ENCODE measurements around the gene IFI30. TPM values are rescaled to one million over a fixed set of nuclear protein-coding genes. Genes with fewer than 3 reads are reported as not detected.

The IFI30 gene
- total RNA-seq, 4 donors from 2014 or later = 11.3 to 90.5 (median 25.7) TPM

GRCh38 chr19:18190278-18190677 lies 16.7 kb downstream of the IFI30 start:
- no peaks in the 10 kb centered on the region for H3K9me3 ChIP-seq
- no peak overlapping the region for H3K27ac ChIP-seq
- no peaks in the 10 kb centered on the region for H3K27me3 ChIP-seq
- no peaks in the 10 kb centered on the region for H3K36me3 ChIP-seq
- DNase-seq = no peak
- no peak overlapping the region for H3K4me3 ChIP-seq
- no peak for TF ChIP-seq POLR2A (IDR thresholded peaks at IDR 0.05)
- 68 to 74% methylated on average over 4 of the region's 4 CpGs for WGBS, 2 donors
- H3K4me1 ChIP-seq = peaks cover 24 to 32% (median 24%) of the 10 kb centered on the region in 3 donors
- intact Hi-C loops (cut with DNase I) = no loop called here

- Histone ChIP-seq H3K27ac (peak overlapping the region; percentile 82 to 98 (median 96)), H3K27me3 (no peaks in the 10 kb centered on the region), H3K4me1 (peaks cover 24 to 34% (median 24%) of the 10 kb centered on the region in 3 donors), H3K4me3 (peak overlapping the region; percentile 31 to 77 (median 57)), H3K9me3 (no peaks in the 10 kb centered on the region), H3K36me3 (peaks cover 0 to 10% (median 3%) of the 10 kb centered on the region in 3 donors)
- TF ChIP-seq POLR2A (IDR thresholded peaks at IDR 0.05) = no peak
- no peak for TF ChIP-seq CTCF (IDR thresholded peaks at IDR 0.05)
- WGBS, 2 donors = 49 to 63% methylated on average over 3 to 4 of the region's 5 CpGs
- no peak for DNase-seq
- intact Hi-C loops (cut with DNase I) = no loop called here
Observed at GRCh38 chr19:18191640-18192062, 18.0 kb downstream of the IFI30 start.

GRCh38 chr19:18192673-18193387 lies 19.2 kb downstream of the IFI30 start, which contains the start of gene MPV17L2:
MPV17L2 (plus strand) TSS chr19:18193218; CDS start chr19:18193282, 64 bp downstream.
- 0 to 1% methylated on average over 9 to 18 of the region's 74 CpGs for WGBS, 2 donors
- Histone ChIP-seq H3K36me3 (peaks cover 0 to 20% (median 3%) of the 10 kb centered on the region in 3 donors), H3K4me3 (peak within 1 kb of the TSS; percentile 48 to 89 (median 77)), H3K9me3 (no peaks in the 10 kb centered on the region), H3K4me1 (peaks cover 24 to 34% (median 24%) of the 10 kb centered on the region in 3 donors), H3K27me3 (no peaks in the 10 kb centered on the region), H3K27ac (peak within 1 kb of the TSS; percentile 82 to 98 (median 96))
- intact Hi-C loops (cut with DNase I) = no loop called here
- DNase-seq = peak; percentile 100
- TF ChIP-seq CTCF (IDR thresholded peaks at IDR 0.05) = peak in 1 of 6 experiments; percentile 8
- TF ChIP-seq POLR2A (IDR thresholded peaks at IDR 0.05) = peak in 3 of 4 donors; percentile 36 to 89 (median 78)

GRCh38 chr19:18193388-18194180 lies 20.0 kb downstream of the IFI30 start:
- TF ChIP-seq POLR2A (IDR thresholded peaks at IDR 0.05) (no peak), CTCF (IDR thresholded peaks at IDR 0.05) (no peak)
- 0 to 20% methylated on average over 1 to 2 of the region's 46 CpGs for WGBS, 2 donors
- intact Hi-C loops (cut with DNase I) = no loop called here

GRCh38 chr19:18194181-18194530 lies 20.5 kb downstream of the IFI30 start:
- peak overlapping the region; percentile 30 to 93 (median 82) for H3K27ac ChIP-seq
- WGBS, 2 donors = 46 to 52% methylated on average over 10 of the region's 12 CpGs

More at GRCh38 chr19:18193388-18194180, 20.0 kb downstream of the IFI30 start:
- peak overlapping the region; percentile 75 to 98 (median 91) for H3K27ac ChIP-seq
- H3K4me1 ChIP-seq = peaks cover 24 to 34% (median 24%) of the 10 kb centered on the region in 3 donors
- no peak for DNase-seq
- peak overlapping the region; percentile 48 to 89 (median 77) for H3K4me3 ChIP-seq
- no peaks in the 10 kb centered on the region for H3K9me3 ChIP-seq
- peaks cover 0 to 27% (median 3%) of the 10 kb centered on the region in 3 donors for H3K36me3 ChIP-seq
- no peaks in the 10 kb centered on the region for H3K27me3 ChIP-seq

More at GRCh38 chr19:18194181-18194530, 20.5 kb downstream of the IFI30 start:
- Histone ChIP-seq H3K4me1 (peaks cover 24 to 34% (median 24%) of the 10 kb centered on the region in 3 donors), H3K9me3 (no peaks in the 10 kb centered on the region), H3K4me3 (peak overlapping the region in 3 of 4 donors; percentile 70 to 89 (median 84)), H3K27me3 (no peaks in the 10 kb centered on the region), H3K36me3 (peaks cover 0 to 33% (median 3%) of the 10 kb centered on the region in 3 donors)
- TF ChIP-seq CTCF (IDR thresholded peaks at IDR 0.05) (no peak), POLR2A (IDR thresholded peaks at IDR 0.05) (no peak)
- no peak for DNase-seq
- intact Hi-C loops (cut with DNase I) = no loop called here

Measured in esophagus squamous epithelium (tissue), 5 donors.